Stomach (tissue), 9 donors: ENCODE results near the gene NPTN. TPM values are rescaled to one million over a fixed set of nuclear protein-coding genes. Genes with fewer than 3 reads are reported as not detected.
A peak's percentile ranks its signal among the peaks of the same experiment; 100 is the strongest.

Experiments used
- DNase-seq, 2 donors: peaks; one replicate each; pipeline versions ENCODE4 v3.0.0 to v3.0.0-alpha.2; 2013 to 2019
- H3K27ac ChIP-seq, 5 donors: fragments of 200-600 bp in 4 of 5; sonication (generic) in 4 of 5; one replicate each; pipeline ENCODE4 v1.5.1; 2013 to 2019; ENCODE audit warnings: mild to moderate bottlenecking in 1 of 5, moderate library complexity in 1 of 5
- H3K27me3 ChIP-seq, 3 donors: fragments of 200-600 bp; sonication (generic); one replicate each; pipeline ENCODE4 v1.5.1; 2017 to 2019; ENCODE audit warnings: mixed run types in 1 of 3
- H3K36me3 ChIP-seq, 4 donors: fragments of 200-600 bp; sonication (generic); 1 replicate in 3 of 4; 2 replicates in 1 of 4; pipeline ENCODE4 v1.5.1; 2016 to 2019
- H3K4me1 ChIP-seq, 4 donors: fragments of 200-600 bp; sonication (generic); one replicate each; pipeline ENCODE4 v1.5.1; 2016 to 2019
- H3K4me3 ChIP-seq, 4 donors: fragments of 200-600 bp; sonication (generic) in 3 of 4; one replicate each; pipeline ENCODE4 v1.5.1; 2016 to 2019; ENCODE audit warnings: mild to moderate bottlenecking in 1 of 4
- H3K9me3 ChIP-seq, 4 donors: fragments of 200-600 bp; sonication (generic); one replicate each; pipeline ENCODE4 v1.5.1; 2016 to 2019
- EP300 ChIP-seq: sonication (generic); formaldehyde crosslinking; IDR thresholded peaks from one replicate; pipeline ENCODE4 v1.6.1; 2017; ENCODE audit warnings: antibody characterized with exemption
- POLR2A ChIP-seq, 4 donors: fragments of 450-650 bp; IDR thresholded peaks; one replicate each; pipeline ENCODE4 v1.6.1; 2016; ENCODE audit warnings: antibody characterized with exemption in 4 of 4, control low read depth in 2 of 4, mild to moderate bottlenecking in 1 of 4, moderate library complexity in 1 of 4
- POLR2AphosphoS5 ChIP-seq, 3 donors: sonication (generic); formaldehyde crosslinking; IDR thresholded peaks; one replicate each; pipeline ENCODE4 v1.6.1; 2016; ENCODE audit warnings: antibody characterized with exemption in 3 of 3
- WGBS, 5 donors: extraction: QIAGEN DNeasy Blood & Tissue Kit in 3 of 5; methylation state at CpG; one replicate each; pipeline versions ENCODE4 v1.1.5 to v1.1.7; 2013 to 2018; 5-methylcytosine and 5-hydroxymethylcytosine counted together
- intact Hi-C: fragments of 100-400 bp; cut with DNase I; formaldehyde crosslinking; loops from one replicate; pipeline ENCODE4 v1.15.1; 2023; ENCODE audit warnings: low total_unique reads
- polyA plus RNA-seq, 3 donors: library from polyadenylated mRNA; stranded (reverse); fragments of 200-250 nt; gene quantifications; one replicate each; pipeline ENCODE4 v1.2.3, GENCODE V29; 2013
- total RNA-seq, 5 donors: library from RNA; depleted of rRNA; stranded (reverse); fragments of >200 nt; gene quantifications; one replicate each; pipeline versions ENCODE4 v1.1.0 to v1.2.3, GENCODE V29; 2014 to 2016
- TF ChIP-seq, protein P1 (sequence below), 7 experiments: fragments of 450-650 bp in 4 of 7; fragments of 200-600 bp in 3 of 7; sonication (generic) in 3 of 7; IDR thresholded peaks; one replicate each; pipeline ENCODE4 v1.5.1; 2016 to 2019; ENCODE audit warnings: antibody characterized with exemption in 7 of 7, control low read depth in 2 of 7, mild to moderate bottlenecking in 1 of 7
- donor health status: healthy with polysubstance abuse.
- donor health status: Bipolar disorder and iron deficiency.
- donor health status: healthy.

The NPTN gene
- total and polyA plus RNA-seq, 8 donors, result 41.4 to 228 (median 96.2) TPM

DNA sequence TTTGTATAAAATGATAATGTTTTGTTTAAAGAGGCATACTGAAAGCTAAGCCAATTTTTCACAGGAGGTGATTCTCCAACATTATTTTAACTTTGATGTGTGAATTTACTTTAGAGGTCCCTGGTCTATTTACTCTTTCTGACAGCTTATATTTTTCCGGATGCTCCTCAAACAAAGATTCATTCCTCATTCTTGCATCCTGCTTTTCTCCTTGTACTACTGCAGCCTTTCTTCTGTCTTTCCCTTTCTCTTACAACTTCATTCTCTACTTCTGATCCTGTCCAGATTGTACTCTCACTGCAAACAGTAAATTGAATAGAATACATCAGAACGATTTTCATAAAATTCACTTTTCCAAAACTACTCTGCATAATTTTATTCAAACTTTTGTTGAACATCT is 5.1 kb downstream of the NPTN start:
- TF ChIP-seq POLR2A (IDR thresholded peaks at IDR 0.05), result no peak
- TF ChIP-seq, protein P1, sequence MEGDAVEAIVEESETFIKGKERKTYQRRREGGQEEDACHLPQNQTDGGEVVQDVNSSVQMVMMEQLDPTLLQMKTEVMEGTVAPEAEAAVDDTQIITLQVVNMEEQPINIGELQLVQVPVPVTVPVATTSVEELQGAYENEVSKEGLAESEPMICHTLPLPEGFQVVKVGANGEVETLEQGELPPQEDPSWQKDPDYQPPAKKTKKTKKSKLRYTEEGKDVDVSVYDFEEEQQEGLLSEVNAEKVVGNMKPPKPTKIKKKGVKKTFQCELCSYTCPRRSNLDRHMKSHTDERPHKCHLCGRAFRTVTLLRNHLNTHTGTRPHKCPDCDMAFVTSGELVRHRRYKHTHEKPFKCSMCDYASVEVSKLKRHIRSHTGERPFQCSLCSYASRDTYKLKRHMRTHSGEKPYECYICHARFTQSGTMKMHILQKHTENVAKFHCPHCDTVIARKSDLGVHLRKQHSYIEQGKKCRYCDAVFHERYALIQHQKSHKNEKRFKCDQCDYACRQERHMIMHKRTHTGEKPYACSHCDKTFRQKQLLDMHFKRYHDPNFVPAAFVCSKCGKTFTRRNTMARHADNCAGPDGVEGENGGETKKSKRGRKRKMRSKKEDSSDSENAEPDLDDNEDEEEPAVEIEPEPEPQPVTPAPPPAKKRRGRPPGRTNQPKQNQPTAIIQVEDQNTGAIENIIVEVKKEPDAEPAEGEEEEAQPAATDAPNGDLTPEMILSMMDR (IDR thresholded peaks at IDR 0.05), result no peak
- TF ChIP-seq POLR2AphosphoS5 (IDR thresholded peaks at IDR 0.05), result no peak
- no peak for TF ChIP-seq EP300
- Histone ChIP-seq H3K4me3 (no peak overlapping the region), H3K27me3 (no peaks in the 10 kb centered on the region), H3K27ac (peak overlapping the region in 3 of 5 donors; percentile 15 to 70 (median 24)), H3K36me3 (no peaks in the 10 kb centered on the region), H3K4me1 (peaks cover 65 to 93% (median 82%) of the 10 kb centered on the region in 4 donors), H3K9me3 (no peaks in the 10 kb centered on the region)
- no peak for DNase-seq
- 15 to 39% (median 30%) methylated on average over 2 of the region's 2 CpGs for WGBS, 5 donors
- intact Hi-C loops, result no loop called here

DNA sequence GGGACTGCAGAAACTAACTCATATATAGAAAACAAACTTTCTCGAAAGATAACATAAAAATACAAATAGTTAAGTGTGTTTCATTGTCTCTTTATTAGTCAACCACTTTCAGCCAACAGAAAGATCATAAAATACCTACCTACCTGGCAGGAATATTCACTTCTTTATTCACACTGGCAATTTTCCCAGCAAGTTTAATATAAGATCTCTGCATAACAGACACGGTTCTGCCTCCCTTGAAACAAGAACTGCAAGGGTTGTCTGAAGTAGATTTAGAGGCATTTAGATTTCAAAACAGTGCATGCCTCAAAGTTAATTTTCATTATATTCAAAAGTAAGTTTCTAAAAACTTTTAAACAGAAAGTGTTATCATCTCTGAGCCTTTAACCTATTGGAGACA is 7.1 kb downstream of the NPTN start:
- peak overlapping the region in 2 of 5 donors; percentile 8 to 33 for H3K27ac ChIP-seq
- no peaks in the 10 kb centered on the region for H3K36me3 ChIP-seq
- no peak for DNase-seq
- no peaks in the 10 kb centered on the region for H3K9me3 ChIP-seq
- WGBS, 5 donors, result 22 to 41% (median 26%) methylated on average over 2 of the region's 2 CpGs
- no peak overlapping the region for H3K4me3 ChIP-seq
- intact Hi-C loops, result no loop called here
- peaks cover 64 to 100% (median 82%) of the 10 kb centered on the region in 4 donors for H3K4me1 ChIP-seq
- no peaks in the 10 kb centered on the region for H3K27me3 ChIP-seq
- TF ChIP-seq, protein P1 (IDR thresholded peaks at IDR 0.05), result no peak
- TF ChIP-seq POLR2A (IDR thresholded peaks at IDR 0.05), result no peak

DNA sequence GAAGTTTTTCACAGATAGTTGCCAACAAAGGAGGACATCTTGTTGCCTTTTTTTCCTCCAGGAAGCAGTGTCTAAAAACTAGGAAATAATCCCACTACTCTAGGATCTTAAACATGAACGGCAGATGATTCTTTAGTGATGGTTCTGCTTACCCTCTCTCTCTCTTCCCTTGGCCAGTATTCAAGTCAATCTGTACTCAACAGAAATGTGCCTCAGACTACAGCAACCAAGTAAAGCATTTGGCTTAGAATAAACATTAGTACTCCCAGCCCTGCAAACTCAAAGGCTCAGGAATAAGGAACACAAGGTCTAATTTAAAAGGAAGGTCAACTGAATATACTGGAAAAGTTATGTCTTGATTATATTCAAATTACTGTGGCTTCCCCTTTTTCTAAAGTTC is 8.7 kb downstream of the NPTN start:
- peak in 1 of 2 donors; percentile 39 for DNase-seq
- Histone ChIP-seq H3K27ac (peak overlapping the region in 4 of 5 donors; percentile 2 to 43 (median 21)), H3K9me3 (no peaks in the 10 kb centered on the region), H3K4me1 (peaks cover 57 to 100% (median 81%) of the 10 kb centered on the region in 4 donors), H3K36me3 (no peaks in the 10 kb centered on the region), H3K27me3 (no peaks in the 10 kb centered on the region), H3K4me3 (no peak overlapping the region)
- intact Hi-C loops, result no loop called here
- 23 to 33% (median 28%) methylated on average over 1 of the region's 1 CpG for WGBS, 5 donors
- TF ChIP-seq POLR2A (IDR thresholded peaks at IDR 0.05), result no peak

DNA sequence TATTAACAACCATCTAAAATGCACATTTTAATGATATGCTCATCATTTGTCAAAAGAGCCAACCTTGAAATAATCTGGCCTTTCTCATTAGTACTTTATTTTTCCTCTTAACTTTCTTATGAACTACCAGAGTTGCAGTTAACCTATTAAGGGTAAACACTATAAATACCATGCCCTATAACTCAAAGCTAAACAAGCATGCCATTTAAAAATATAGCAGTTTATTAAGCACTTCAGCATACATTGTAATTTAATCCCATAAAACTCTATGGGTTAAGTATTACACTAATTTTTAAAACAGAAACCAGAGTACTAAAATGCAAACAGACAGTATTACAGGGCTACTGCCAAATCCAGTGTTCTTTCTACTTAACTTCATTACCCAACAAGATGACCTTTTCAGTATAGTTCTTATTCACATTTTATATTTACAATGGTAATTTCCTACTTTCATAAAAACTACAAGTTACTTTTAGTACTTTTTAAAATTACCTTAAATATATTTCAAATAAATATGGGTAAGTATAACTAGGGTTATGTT is 11.8 kb downstream of the NPTN start:
- Histone ChIP-seq H3K4me1 (peaks cover 30 to 97% (median 63%) of the 10 kb centered on the region in 4 donors), H3K27ac (no peak overlapping the region), H3K36me3 (no peaks in the 10 kb centered on the region), H3K27me3 (no peaks in the 10 kb centered on the region), H3K9me3 (no peaks in the 10 kb centered on the region), H3K4me3 (no peak overlapping the region)
- TF ChIP-seq, protein P1 (IDR thresholded peaks at IDR 0.05), result no peak
- TF ChIP-seq EP300, result no peak
- TF ChIP-seq POLR2A (IDR thresholded peaks at IDR 0.05), result no peak
- no peak for TF ChIP-seq POLR2AphosphoS5 (IDR thresholded peaks at IDR 0.05)
- no peak for DNase-seq
- intact Hi-C loops, result no loop called here

DNA sequence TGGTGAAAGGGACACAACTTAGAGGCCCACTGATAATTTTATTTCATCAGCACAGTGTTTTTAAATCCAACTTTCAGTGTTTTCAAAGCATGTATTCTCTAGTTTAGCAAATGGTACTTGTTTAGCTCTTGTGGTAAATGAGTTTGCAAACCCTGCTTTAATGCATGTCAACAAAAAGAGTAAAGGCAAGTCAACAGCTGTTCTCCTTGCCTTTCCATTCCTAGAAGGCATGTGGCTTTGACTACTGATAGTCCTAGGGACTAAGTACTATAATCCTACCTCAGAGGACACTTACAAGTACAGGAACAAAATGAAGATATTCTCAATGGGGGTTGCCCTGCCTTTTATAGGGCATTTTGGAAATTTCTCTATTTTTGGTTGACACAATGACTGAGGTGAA is 13.1 kb downstream of the NPTN start:
- TF ChIP-seq EP300 (no peak), POLR2A (IDR thresholded peaks at IDR 0.05) (no peak)
- Histone ChIP-seq H3K27ac (no peak overlapping the region), H3K4me1 (peaks cover 17 to 97% (median 56%) of the 10 kb centered on the region in 4 donors), H3K36me3 (no peaks in the 10 kb centered on the region), H3K9me3 (no peaks in the 10 kb centered on the region), H3K27me3 (no peaks in the 10 kb centered on the region), H3K4me3 (no peak overlapping the region)
- intact Hi-C loops, result no loop called here
- no peak for DNase-seq
